ENCODE measurements around the gene KPNA3.

- TF ChIP-seq CTCF (IDR thresholded peaks at IDR 0.05; ENCODE audit: low read depth, low read length, poor library complexity, severe bottlenecking) = no peak
- TF ChIP-seq EZH2phosphoT487 (IDR thresholded peaks at IDR 0.05; ENCODE audit: borderline replicate concordance, low read length) = no peak
Observed at GRCh38 chr13:49777746-49778614, 14.5 kb downstream of the KPNA3 start.
